HepG2 (cell line): Measurements from ENCODE around the gene PRSS48.

Source experiments
- CTCF ChIP-seq: sonication (generic); formaldehyde crosslinking; IDR thresholded peaks from 2 replicates; pipeline ENCODE4 v1.5.0; 2020; ENCODE audit warnings: mild to moderate bottlenecking, missing genetic modification reagents, moderate library complexity
- DBP ChIP-seq: sonication (generic); formaldehyde crosslinking; IDR thresholded peaks from 2 replicates; pipeline ENCODE4 v1.4.0; 2020; ENCODE audit warnings: missing genetic modification reagents; ENCODE audit errors: not compliant biosample characterization
- MAF1 ChIP-seq: sonication (generic); formaldehyde crosslinking; IDR thresholded peaks from 2 replicates; pipeline ENCODE4 v1.5.0; 2020; ENCODE audit warnings: missing genetic modification reagents, borderline replicate concordance
- MYNN ChIP-seq: sonication (generic); formaldehyde crosslinking; IDR thresholded peaks from 2 replicates; pipeline ENCODE4 v1.4.0; 2020; ENCODE audit warnings: mild to moderate bottlenecking, low read depth, missing genetic modification reagents
- NFIC ChIP-seq: IDR thresholded peaks from 2 replicates; pipeline ENCODE4 v1.6.1; 2012; ENCODE audit warnings: mild to moderate bottlenecking, low read length, inconsistent platforms
- RAD21 ChIP-seq: fragments of 450-650 bp; formaldehyde crosslinking; IDR thresholded peaks from 2 replicates; pipeline ENCODE4 v1.5.0; 2020; ENCODE audit warnings: mild to moderate bottlenecking
- RARG ChIP-seq: sonication (generic); formaldehyde crosslinking; IDR thresholded peaks from 2 replicates; pipeline ENCODE4 v1.4.0; 2020; ENCODE audit warnings: low read depth, mild to moderate bottlenecking, missing genetic modification reagents
- TAF15 ChIP-seq: fragments of 200-400 bp; formaldehyde crosslinking; IDR thresholded peaks from one replicate; pipeline ENCODE4 v1.6.1; 2018; ENCODE audit warnings: mild to moderate bottlenecking, low read depth, low read length; ENCODE audit not compliant: poor library complexity, severe bottlenecking

- TF ChIP-seq RAD21, result peak; percentile 90
- no peak for TF ChIP-seq DBP (CRISPR knock-in tag)
- TF ChIP-seq MAF1 (CRISPR knock-in tag), result no peak
- no peak for TF ChIP-seq RARG
- no peak for TF ChIP-seq MYNN
- peak; percentile 87 for TF ChIP-seq CTCF (CRISPR knock-in tag)
- no peak for TF ChIP-seq TAF15
- no peak for TF ChIP-seq NFIC
Measured at GRCh38 chr4:151276787-151277562, at the start of gene PRSS48.
